ENCODE data around the gene ZBTB24. TPM values are rescaled to one million over a fixed set of nuclear protein-coding genes. Genes with fewer than 3 reads are reported as not detected.

Gene ZBTB24
- total RNA-seq, 1 donor from 2014 or later, result 4.7 TPM

DNA sequence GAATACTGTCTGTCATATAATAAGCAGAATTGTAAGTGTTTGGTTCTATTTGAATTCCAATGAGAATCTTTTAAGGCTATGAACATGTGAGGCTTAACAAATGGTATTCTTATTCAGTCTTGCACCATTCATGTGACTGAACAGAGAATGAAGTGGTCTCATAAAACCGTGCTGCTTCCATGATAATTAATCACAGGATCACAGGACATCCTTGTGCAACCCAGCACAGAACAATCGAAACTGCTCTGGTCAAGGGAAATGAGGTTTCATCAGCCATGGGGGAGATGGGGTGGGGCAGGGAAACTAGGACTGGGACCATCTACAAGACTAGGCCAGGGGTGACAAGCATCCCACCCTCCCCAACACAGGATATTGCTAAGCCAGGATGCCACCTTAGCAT lies 48.6 kb downstream of the ZBTB24 start:
- H3K9ac ChIP-seq (ENCODE audit: low read depth in 1 of 3, low read length in 3 of 3), result no peak overlapping the region
- H3K36me3 ChIP-seq (ENCODE audit: control insufficient read depth in 3 of 3, insufficient read depth in 3 of 3, low read length in 3 of 3), result no peaks in the 10 kb centered on the region
- H3K4me1 ChIP-seq (ENCODE audit: control insufficient read depth in 3 of 3, insufficient read depth in 3 of 3, low read length in 3 of 3), result peaks cover 0 to 3% (median 2%) of the 10 kb centered on the region in 3 donors
- H3K4me3 ChIP-seq (ENCODE audit: low read length in 3 of 3), result no peak overlapping the region
- H3K27me3 ChIP-seq (ENCODE audit: control insufficient read depth in 3 of 3, insufficient read depth in 3 of 3, low read length in 3 of 3), result no peaks in the 10 kb centered on the region
- no peak overlapping the region for H3K27ac ChIP-seq (ENCODE audit: low read depth, low read length)
- H3K9me3 ChIP-seq (ENCODE audit: control insufficient read depth in 3 of 3, low read length in 3 of 3), result no peaks in the 10 kb centered on the region

DNA sequence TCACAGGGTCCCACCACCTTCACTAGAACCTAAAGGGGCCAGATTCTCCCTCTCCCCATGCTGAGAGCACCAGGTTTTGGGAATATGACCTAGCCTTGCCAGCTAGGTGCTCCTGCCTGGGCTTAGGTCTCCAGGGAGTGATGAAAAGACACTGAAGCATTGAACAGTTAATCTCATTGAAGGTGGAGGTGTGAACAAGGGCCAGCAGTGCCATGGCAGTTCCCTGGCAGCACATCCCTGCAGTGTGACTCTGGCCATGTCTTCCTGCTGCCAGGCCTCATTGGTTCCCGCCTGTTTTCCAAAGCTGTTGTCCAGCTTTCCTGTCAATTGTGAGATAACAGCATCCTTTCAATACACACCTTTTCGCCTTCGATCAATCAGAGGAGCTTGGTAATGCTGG lies 53.5 kb downstream of the ZBTB24 start:
- peaks cover 0 to 5% (median 4%) of the 10 kb centered on the region in 3 donors for H3K4me1 ChIP-seq (ENCODE audit: control insufficient read depth in 3 of 3, insufficient read depth in 3 of 3, low read length in 3 of 3)
- H3K27ac ChIP-seq (ENCODE audit: low read depth, low read length), result no peak overlapping the region
- no peak overlapping the region for H3K4me3 ChIP-seq (ENCODE audit: low read length in 3 of 3)
- H3K27me3 ChIP-seq (ENCODE audit: control insufficient read depth in 3 of 3, insufficient read depth in 3 of 3, low read length in 3 of 3), result no peaks in the 10 kb centered on the region
- H3K36me3 ChIP-seq (ENCODE audit: control insufficient read depth in 3 of 3, insufficient read depth in 3 of 3, low read length in 3 of 3), result no peaks in the 10 kb centered on the region
- no peak overlapping the region for H3K9ac ChIP-seq (ENCODE audit: low read depth in 1 of 3, low read length in 3 of 3)
- H3K9me3 ChIP-seq (ENCODE audit: control insufficient read depth in 3 of 3, low read length in 3 of 3), result no peaks in the 10 kb centered on the region

DNA sequence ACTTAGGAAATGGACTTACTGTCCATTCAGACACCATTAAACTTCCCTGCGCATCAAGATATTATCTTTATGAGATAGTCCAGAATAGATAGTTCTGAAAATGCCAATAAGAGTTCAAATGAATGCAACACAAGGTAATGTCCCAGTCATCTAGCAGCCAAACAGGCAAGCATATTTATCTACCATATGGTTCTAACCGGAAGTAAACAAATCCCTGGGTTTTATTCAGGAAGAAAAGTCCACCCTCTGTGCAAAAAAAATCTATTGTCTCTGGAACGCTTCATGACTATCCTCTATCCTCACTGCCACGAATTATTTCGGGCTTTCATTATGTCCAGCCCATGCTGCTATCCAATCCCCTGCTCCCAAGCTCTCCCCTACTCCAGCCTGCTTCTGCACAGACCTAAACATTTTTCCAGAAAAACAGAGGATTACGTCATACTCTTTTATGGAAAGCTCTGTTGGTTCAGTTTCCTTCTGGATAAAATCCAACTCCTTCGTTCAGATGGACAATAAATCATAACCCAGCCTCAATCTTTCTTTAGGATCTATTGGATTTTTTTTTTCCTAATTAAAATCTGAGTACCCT lies 54.0 kb downstream of the ZBTB24 start:
- H3K27ac ChIP-seq (ENCODE audit: low read depth, low read length), result no peak overlapping the region

DNA sequence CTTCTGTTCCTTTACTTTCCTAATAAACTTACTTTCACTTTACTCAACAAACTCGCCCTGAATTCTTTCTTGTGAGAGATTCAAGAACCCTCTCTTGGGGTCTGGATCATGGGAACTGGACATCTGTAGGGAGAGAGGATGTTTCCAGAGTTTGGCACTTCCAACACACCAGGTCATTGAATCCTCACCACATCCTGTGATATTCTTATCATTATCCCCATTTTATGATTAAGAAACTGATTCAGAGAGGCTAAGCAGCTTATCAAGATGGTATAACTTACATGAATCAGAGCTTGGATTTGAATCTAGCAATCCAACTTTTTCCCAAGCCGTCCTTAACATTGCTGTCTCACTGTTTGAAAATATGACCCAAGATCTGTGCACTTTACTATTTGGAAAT lies 58.1 kb downstream of the ZBTB24 start:
- H3K9me3 ChIP-seq (ENCODE audit: control insufficient read depth in 3 of 3, low read length in 3 of 3), result no peaks in the 10 kb centered on the region
- H3K4me1 ChIP-seq (ENCODE audit: control insufficient read depth in 3 of 3, insufficient read depth in 3 of 3, low read length in 3 of 3), result peaks cover 0 to 5% (median 4%) of the 10 kb centered on the region in 3 donors
- no peak overlapping the region for H3K9ac ChIP-seq (ENCODE audit: low read depth in 1 of 3, low read length in 3 of 3)
- H3K36me3 ChIP-seq (ENCODE audit: control insufficient read depth in 3 of 3, insufficient read depth in 3 of 3, low read length in 3 of 3), result no peaks in the 10 kb centered on the region
- H3K27me3 ChIP-seq (ENCODE audit: control insufficient read depth in 3 of 3, insufficient read depth in 3 of 3, low read length in 3 of 3), result no peaks in the 10 kb centered on the region
- H3K4me3 ChIP-seq (ENCODE audit: low read length in 3 of 3), result no peak overlapping the region
- H3K27ac ChIP-seq (ENCODE audit: low read depth, low read length), result no peak overlapping the region

More for the DNA sequence above, 54.0 kb downstream of the ZBTB24 start:
- no peaks in the 10 kb centered on the region for H3K36me3 ChIP-seq (ENCODE audit: control insufficient read depth in 3 of 3, insufficient read depth in 3 of 3, low read length in 3 of 3)
- no peaks in the 10 kb centered on the region for H3K27me3 ChIP-seq (ENCODE audit: control insufficient read depth in 3 of 3, insufficient read depth in 3 of 3, low read length in 3 of 3)
- H3K9me3 ChIP-seq (ENCODE audit: control insufficient read depth in 3 of 3, low read length in 3 of 3), result no peaks in the 10 kb centered on the region
- H3K4me3 ChIP-seq (ENCODE audit: low read length in 3 of 3), result no peak overlapping the region
- no peak overlapping the region for H3K9ac ChIP-seq (ENCODE audit: low read depth in 1 of 3, low read length in 3 of 3)
- H3K4me1 ChIP-seq (ENCODE audit: control insufficient read depth in 3 of 3, insufficient read depth in 3 of 3, low read length in 3 of 3), result peaks cover 0 to 5% (median 4%) of the 10 kb centered on the region in 3 donors

DNA sequence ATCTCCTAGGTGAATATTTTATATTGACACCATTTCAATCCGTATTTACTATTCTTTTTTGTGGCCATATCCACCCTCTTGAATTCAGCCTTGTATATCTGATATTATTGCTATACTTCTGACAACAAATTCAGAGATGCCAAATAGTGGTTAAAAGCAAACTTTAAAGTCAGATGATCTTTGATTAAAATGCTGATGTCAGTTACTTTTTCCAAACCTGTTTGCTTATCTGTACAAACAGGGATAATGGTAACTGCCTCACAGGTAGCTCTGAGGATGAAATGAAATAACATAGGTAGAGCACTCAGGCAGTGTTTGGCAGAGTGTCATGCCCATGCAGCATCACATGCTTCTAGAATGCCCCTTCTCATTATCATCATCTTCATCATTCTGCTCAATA lies 61.8 kb downstream of the ZBTB24 start:
- H3K9me3 ChIP-seq (ENCODE audit: control insufficient read depth in 3 of 3, low read length in 3 of 3), result no peaks in the 10 kb centered on the region
- no peak overlapping the region for H3K4me3 ChIP-seq (ENCODE audit: low read length in 3 of 3)
- no peak overlapping the region for H3K27ac ChIP-seq (ENCODE audit: low read depth, low read length)
- H3K9ac ChIP-seq (ENCODE audit: low read depth in 1 of 3, low read length in 3 of 3), result no peak overlapping the region
- H3K4me1 ChIP-seq (ENCODE audit: control insufficient read depth in 3 of 3, insufficient read depth in 3 of 3, low read length in 3 of 3), result no peaks in the 10 kb centered on the region
- no peaks in the 10 kb centered on the region for H3K36me3 ChIP-seq (ENCODE audit: control insufficient read depth in 3 of 3, insufficient read depth in 3 of 3, low read length in 3 of 3)
- no peaks in the 10 kb centered on the region for H3K27me3 ChIP-seq (ENCODE audit: control insufficient read depth in 3 of 3, insufficient read depth in 3 of 3, low read length in 3 of 3)

DNA sequence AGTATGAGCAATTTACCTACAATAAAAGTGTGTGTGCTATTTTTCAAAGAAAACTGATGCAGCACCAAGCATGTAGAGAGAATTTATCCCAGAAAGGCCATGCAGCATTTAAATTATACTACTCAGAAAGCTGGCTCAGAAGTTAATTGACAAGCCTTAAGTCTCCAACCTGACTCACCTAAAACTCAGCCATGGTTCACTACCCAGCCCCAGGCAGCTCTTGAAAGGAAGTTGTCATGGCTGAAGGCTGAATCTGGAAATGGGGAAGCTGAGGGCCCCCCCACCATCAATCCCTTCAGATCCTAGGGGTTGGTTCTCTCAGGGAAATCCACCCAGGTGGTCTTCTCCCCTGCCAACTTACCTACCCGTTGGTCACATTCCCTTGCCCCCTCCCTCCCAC lies 62.3 kb downstream of the ZBTB24 start:
- Histone ChIP-seq H3K36me3 (ENCODE audit: control insufficient read depth in 3 of 3, insufficient read depth in 3 of 3, low read length in 3 of 3) (no peaks in the 10 kb centered on the region), H3K27ac (ENCODE audit: low read depth, low read length) (no peak overlapping the region), H3K9me3 (ENCODE audit: control insufficient read depth in 3 of 3, low read length in 3 of 3) (no peaks in the 10 kb centered on the region), H3K4me3 (ENCODE audit: low read length in 3 of 3) (no peak overlapping the region), H3K27me3 (ENCODE audit: control insufficient read depth in 3 of 3, insufficient read depth in 3 of 3, low read length in 3 of 3) (no peaks in the 10 kb centered on the region), H3K9ac (ENCODE audit: low read depth in 1 of 3, low read length in 3 of 3) (no peak overlapping the region), H3K4me1 (ENCODE audit: control insufficient read depth in 3 of 3, insufficient read depth in 3 of 3, low read length in 3 of 3) (no peaks in the 10 kb centered on the region)

DNA sequence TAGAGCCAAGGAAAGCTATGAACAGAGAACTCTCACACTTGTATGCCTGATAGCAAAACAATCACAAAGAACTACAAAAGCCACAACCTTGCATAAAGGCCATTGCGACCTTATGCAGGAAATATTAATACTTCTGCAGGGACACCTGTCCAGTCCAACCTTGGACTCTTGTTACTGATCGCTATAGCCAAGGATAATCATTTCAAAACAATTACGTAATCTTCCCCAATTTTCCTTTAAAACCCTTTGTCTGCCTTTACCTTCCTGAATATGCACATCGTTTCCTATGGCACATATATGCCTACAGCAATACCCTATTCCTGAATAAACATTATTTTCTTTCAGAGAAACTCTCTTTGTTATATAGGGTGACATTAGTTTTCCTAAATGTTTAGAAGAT lies 65.4 kb downstream of the ZBTB24 start:
- Histone ChIP-seq H3K9me3 (ENCODE audit: control insufficient read depth in 3 of 3, low read length in 3 of 3) (no peaks in the 10 kb centered on the region), H3K4me1 (ENCODE audit: control insufficient read depth in 3 of 3, insufficient read depth in 3 of 3, low read length in 3 of 3) (no peaks in the 10 kb centered on the region), H3K27ac (ENCODE audit: low read depth, low read length) (no peak overlapping the region), H3K27me3 (ENCODE audit: control insufficient read depth in 3 of 3, insufficient read depth in 3 of 3, low read length in 3 of 3) (no peaks in the 10 kb centered on the region), H3K36me3 (ENCODE audit: control insufficient read depth in 3 of 3, insufficient read depth in 3 of 3, low read length in 3 of 3) (no peaks in the 10 kb centered on the region), H3K9ac (ENCODE audit: low read depth in 1 of 3, low read length in 3 of 3) (no peak overlapping the region), H3K4me3 (ENCODE audit: low read length in 3 of 3) (no peak overlapping the region)

Other genes starting within 250 kb of the ZBTB24 start
- 160 TPM for gene CD164, start 100.8 kb downstream of the ZBTB24 start, total RNA-seq
- 15.7 TPM for gene PPIL6, start 42.6 kb downstream of the ZBTB24 start, total RNA-seq
- 8.4 TPM for gene SMPD2, start 42.5 kb downstream of the ZBTB24 start, total RNA-seq
- 32.4 TPM for gene MICAL1, start 27.4 kb downstream of the ZBTB24 start, total RNA-seq
- 14.1 TPM for gene AK9, start 208.0 kb upstream of the ZBTB24 start, total RNA-seq
- 21.9 TPM for gene FIG4, start 208.1 kb upstream of the ZBTB24 start, total RNA-seq